K562 (cell line): Measurements from ENCODE around the gene CLASP2. TPM values are rescaled to one million over a fixed set of nuclear protein-coding genes. Genes with fewer than 3 reads are reported as not detected.

Experiments
- ATAC-seq: fragments of 200-7000 bp; cut with Tn5 transposase; 3 replicates; pipeline ENCODE4 v1.9.1; 2020; ENCODE audit warnings: moderate library complexity
- BruUV-seq: library from RNA; stranded (reverse); fragments of 400-500 nt; replicated peaks from 2 replicates; lab custom pipeline; 2021; lab: Mats Ljungman, UMichigan
- CTCF ChIA-PET: fragments of 300-600 bp; formaldehyde crosslinking; extraction: SDS; loops from one replicate; lab custom pipeline; 2021; ENCODE audit warnings: low intra/inter-chr PET ratio; lab: Yijun Ruan, JAX
- POLR2A ChIA-PET: fragments of 300-600, 350-650 bp; sonication (Branson Sonifier 250); formaldehyde crosslinking; extraction: SDS; loops from one replicate; lab custom pipeline; 2021; ENCODE audit warnings: antibody characterized with exemption, inconsistent platforms; lab: Yijun Ruan, JAX
- DNase-seq, 4 experiments: peaks; one replicate each; pipeline versions ENCODE4 v3.0.0 to v3.0.0-alpha.2; 2011 to 2018; ENCODE audit warnings: low spot score in 3 of 4, mixed read lengths in 3 of 4; ENCODE audit errors: extremely low read depth in 1 of 4
- FAIRE-seq: peaks from 2 replicates; lab custom pipeline; 2011; peaks lifted over from hg19 to GRCh38; lab: Jason Lieb, UNC
- H2AFZ ChIP-seq: 2 replicates; pipeline ENCODE4 v1.6.0; 2011; ENCODE audit warnings: low read depth, low read length, control low read depth, inconsistent platforms
- H3K27ac ChIP-seq: fragments of 200-600 bp; 3 replicates; pipeline ENCODE4 v1.8.0; 2011; ENCODE audit warnings: low read depth, mild to moderate bottlenecking, control low read depth, inconsistent platforms, low read length, moderate library complexity, mixed read lengths; ENCODE audit errors: extremely low read depth
- H3K27me3 ChIP-seq, 2 experiments: fragments of 300-600 bp in 1 of 2; 2 replicates in 1 of 2; 3 replicates in 1 of 2; pipeline versions ENCODE4 v1.6.0 to v1.8.0; 2011; ENCODE audit warnings: inconsistent platforms in 2 of 2, low read length in 2 of 2, mild to moderate bottlenecking in 1 of 2, mixed read lengths in 1 of 2, moderate library complexity in 1 of 2; ENCODE audit not compliant: control insufficient read depth in 2 of 2, insufficient read depth in 2 of 2
- H3K36me3 ChIP-seq: fragments of 300-600 bp; 3 replicates; pipeline ENCODE4 v1.8.0; 2011; ENCODE audit warnings: mild to moderate bottlenecking, low read length, inconsistent platforms; ENCODE audit not compliant: control insufficient read depth, insufficient read depth
- H3K4me1 ChIP-seq, 2 experiments: fragments of 200-600 bp in 1 of 2; replicated peaks in 1 of 2; 2 replicates in 1 of 2; 3 replicates in 1 of 2; pipeline versions ENCODE4 v1.5.1 to v1.8.0; 2011; ENCODE audit warnings: inconsistent platforms in 2 of 2, low read length in 2 of 2, mild to moderate bottlenecking in 1 of 2, mixed read lengths in 1 of 2, moderate library complexity in 1 of 2; ENCODE audit not compliant: control insufficient read depth in 2 of 2, insufficient read depth in 2 of 2
- H3K4me2 ChIP-seq: 2 replicates; pipeline ENCODE4 v1.6.1; 2011; ENCODE audit warnings: low read length, control low read depth, inconsistent platforms, mixed read lengths; ENCODE audit not compliant: insufficient read depth
- H3K4me3 ChIP-seq: fragments of 200-600 bp; sonication (generic), shearing (Covaris generic); 2 replicates; pipeline ENCODE4 v1.5.1; 2016; ENCODE audit warnings: control low read depth, inconsistent platforms
- H3K79me2 ChIP-seq: fragments of 200-600 bp; 3 replicates; pipeline ENCODE4 v1.8.0; 2011; ENCODE audit warnings: low read length, inconsistent platforms; ENCODE audit not compliant: control insufficient read depth, insufficient read depth
- H3K9ac ChIP-seq, 2 experiments: 2 replicates each; pipeline versions ENCODE4 v1.6.0 to v1.6.1; 2011; ENCODE audit warnings: low read depth in 2 of 2, low read length in 2 of 2, control low read depth in 1 of 2, inconsistent platforms in 1 of 2, mild to moderate bottlenecking in 1 of 2, mixed read lengths in 1 of 2; ENCODE audit not compliant: insufficient read depth in 1 of 2
- H3K9me1 ChIP-seq: one replicate; pipeline ENCODE4 v1.6.0; 2011; ENCODE audit warnings: inconsistent platforms, mild to moderate bottlenecking, low read length, moderate library complexity; ENCODE audit not compliant: control insufficient read depth, insufficient read depth
- H3K9me3 ChIP-seq: replicated peaks from 2 replicates; pipeline ENCODE4 v1.5.1; 2011; ENCODE audit warnings: low read depth, low read length, inconsistent platforms; ENCODE audit not compliant: control insufficient read depth, insufficient read depth
- H4K20me1 ChIP-seq: replicated peaks from 2 replicates; pipeline ENCODE4 v1.6.1; 2011; ENCODE audit warnings: low read length, inconsistent platforms, mixed read lengths; ENCODE audit not compliant: control insufficient read depth, insufficient read depth
- ARID3A ChIP-seq: IDR thresholded peaks from 2 replicates; pipeline ENCODE4 v1.6.1; 2012; ENCODE audit warnings: low read depth, low read length, improper control_type of control experiment, borderline replicate concordance
- ASH1L ChIP-seq: fragments of 450-650 bp; IDR thresholded peaks from 2 replicates; pipeline ENCODE4 v1.6.1; 2018; ENCODE audit warnings: borderline replicate concordance, mild to moderate bottlenecking, low read depth; ENCODE audit not compliant: partially characterized antibody
- BRF1 ChIP-seq: IDR thresholded peaks from 3 replicates; pipeline ENCODE4 v1.6.1; 2011; ENCODE audit warnings: borderline replicate concordance, mild to moderate bottlenecking; ENCODE audit not compliant: insufficient read length; ENCODE audit errors: extremely low read depth
- CBX3 ChIP-seq, 2 experiments: IDR thresholded peaks; 1 replicate in 1 of 2; 2 replicates in 1 of 2; pipeline ENCODE4 v1.6.1; 2012; ENCODE audit warnings: inconsistent platforms in 2 of 2, low read length in 2 of 2, borderline replicate concordance in 1 of 2, control low read depth in 1 of 2
- CHD1 ChIP-seq: fragments of 200-600 bp; sonication (generic); IDR thresholded peaks from one replicate; pipeline ENCODE4 v1.6.1; 2012; ENCODE audit warnings: mild to moderate bottlenecking, moderate library complexity, low read length, inconsistent platforms
- DPF2 ChIP-seq: fragments of 450-650 bp; IDR thresholded peaks from 2 replicates; pipeline ENCODE4 v1.6.1; 2016
- GMEB1 ChIP-seq: fragments of 250-450 bp; sonication (Bioruptor Pico); IDR thresholded peaks from 2 replicates; pipeline ENCODE4 v1.4.0; 2020; ENCODE audit warnings: mild to moderate bottlenecking
- HES1 ChIP-seq: fragments of 450-650 bp; IDR thresholded peaks from 2 replicates; pipeline ENCODE4 v1.6.1; 2016; ENCODE audit warnings: low read depth, mild to moderate bottlenecking, moderate library complexity
- KHSRP ChIP-seq: fragments of 450-650 bp; IDR thresholded peaks from 2 replicates; pipeline ENCODE4 v1.6.1; 2017
- MYBL2 ChIP-seq, 2 experiments: fragments of 450-650 bp in 1 of 2; sonication (generic) in 1 of 2; formaldehyde crosslinking in 1 of 2; IDR thresholded peaks; 2 replicates each; pipeline versions ENCODE4 v1.6.1 to v1.8.1; 2017 to 2022; ENCODE audit warnings: borderline replicate concordance in 1 of 2, inconsistent platforms in 1 of 2, low read depth in 1 of 2, mild to moderate bottlenecking in 1 of 2, missing genetic modification reagents in 1 of 2, moderate library complexity in 1 of 2
- NR2F6 ChIP-seq: fragments of 450-650 bp; formaldehyde crosslinking; IDR thresholded peaks from 2 replicates; pipeline ENCODE4 v1.4.0; 2020; ENCODE audit warnings: mild to moderate bottlenecking
- SMAD4 ChIP-seq: fragments of 250-450 bp; sonication (Bioruptor Pico); conservative IDR thresholded peaks from 2 replicates; pipeline ENCODE4 v1.8.0; 2021; ENCODE audit warnings: inconsistent platforms, mild to moderate bottlenecking, moderate library complexity
- THRA ChIP-seq: fragments of 450-650 bp; IDR thresholded peaks from 2 replicates; pipeline ENCODE4 v1.6.1; 2017; ENCODE audit warnings: mild to moderate bottlenecking, moderate library complexity
- ZKSCAN3 ChIP-seq: fragments of 250-450 bp; sonication (Bioruptor Pico); IDR thresholded peaks from 2 replicates; pipeline ENCODE4 v1.4.0; 2020
- ZNF263 ChIP-seq: sonication (generic); formaldehyde crosslinking; IDR thresholded peaks from 2 replicates; pipeline ENCODE4 v1.8.0; 2022; ENCODE audit warnings: mild to moderate bottlenecking, missing genetic modification reagents, borderline replicate concordance
- ZSCAN29 ChIP-seq: fragments of 450-650 bp; IDR thresholded peaks from 2 replicates; pipeline ENCODE4 v1.6.1; 2017
- WGBS: fragments of 100-300 bp; shearing (Covaris generic); methylation state at CpG from one replicate; pipeline ENCODE4 v1.1.6; 2016; ENCODE audit warnings: low coverage, mixed read lengths; ENCODE audit not compliant: insufficient coverage; ENCODE audit errors: missing lambda C conversion rate; 5-methylcytosine and 5-hydroxymethylcytosine counted together
- in situ Hi-C: fragments of 300-500 bp; cut with MboI; formaldehyde crosslinking; loops from 4 replicates; pipeline ENCODE4 v1.15.0; 2018; ENCODE audit warnings: inconsistent platforms, mixed read lengths
- intact Hi-C: fragments of 100-400 bp; cut with micrococcal nuclease; formaldehyde crosslinking; loops from 2 replicates; pipeline ENCODE4 v1.14.2; 2022
- polyA plus RNA-seq, 8 experiments: library from polyadenylated mRNA; depleted of rRNA in 4 of 8; stranded (reverse) in 5 of 8; unstranded in 3 of 8; fragments of >200 nt; fragmentation: Nextera tagmentation in 2 of 8; fragmentation: Illumina TruSeq in 1 of 8; extraction: Ambion mirVana in 2 of 8; extraction: Trizol in 1 of 8; gene quantifications; 2 replicates each; pipeline versions ENCODE4 v1.2.1 to v1.2.3, GENCODE V29; 2011 to 2014; ENCODE audit warnings: inconsistent platforms in 1 of 8, missing spikeins in 1 of 8
- total RNA-seq, 7 experiments: library from RNA; depleted of rRNA in 6 of 7; stranded (reverse); fragments of >200 nt in 6 of 7; fragmentation: Illumina TruSeq in 2 of 7; extraction: Trizol in 2 of 7; gene quantifications; 2 replicates each; pipeline versions ENCODE4 v1.2.1 to v1.2.3, GENCODE V29; 2011 to 2021; ENCODE audit warnings: low replicate concordance in 1 of 7

Gene CLASP2
- total and polyA plus RNA-seq, 9 of the 15 experiments (the other 6 are each of a cell fraction or from before 2014, with no cell fraction given): 13.5 to 107 (median 71.8) TPM

GRCh38 chr3:33648793-33649192, 69.3 kb downstream of the CLASP2 start:
- DNase-seq (peak in 2 of 4 experiments; percentile 20 to 32), FAIRE-seq (peak; percentile 67), ATAC-seq (peak; percentile 59)
- ChIA-PET POLR2A (interaction anchor here (1.7 kb wide), 2 partner anchors 11 to 17 kb away, joined by 5 to 12 read pairs; no protein-coding TSS in a partner anchor), CTCF (no interaction called here)
- Histone ChIP-seq H2AFZ (0 out of 2 replicates have a peak overlapping the region, but pooled peaks have one; percentile 5), H3K4me2 (no peak overlapping the region), H3K9me3 (no peaks in the 10 kb centered on the region), H3K9ac (no peak overlapping the region), H3K9me1 (no peaks in the 10 kb centered on the region), H3K4me1 (peaks cover 0 to 16% of the 10 kb centered on the region in 2 experiments; a peak in 2 of 5 replicates), H3K27me3 (no peaks in the 10 kb centered on the region), H3K36me3 (peaks cover 10% of the 10 kb centered on the region; the same call in 2 of the 3 replicates), H4K20me1 (0 out of 2 replicates have a peak, but pooled peaks cover 4% of the 10 kb centered on the region), H3K4me3 (no peak overlapping the region), H3K79me2 (peaks cover 48% of the 10 kb centered on the region), H3K27ac (peak overlapping the region; percentile 35; the same call in 1 of the 3 replicates)
- intact Hi-C loops: no loop called here
- no TSS peak for BruUV-seq
- in situ Hi-C loops: no loop called here
- WGBS: 9% methylated on average over 1 of the region's 1 CpG
- TF ChIP-seq CBX3 (IDR thresholded peaks at IDR 0.05; ENCODE audit: borderline replicate concordance in 1 of 2, low read length in 2 of 2) (peak in 1 of 2 experiments; percentile 29; a peak in 1 of 3 replicates), NR2F6 (CRISPR knock-in tag) (no peak), BRF1 (no peak), ZKSCAN3 (CRISPR knock-in tag) (no peak), ZSCAN29 (no peak), GMEB1 (CRISPR knock-in tag) (no peak), MYBL2 (IDR thresholded peaks at IDR 0.05; ENCODE audit: low read depth) (peak; percentile 81), MYBL2 (CRISPR knock-in tag; IDR thresholded peaks at IDR 0.05; ENCODE audit: borderline replicate concordance) (no peak), KHSRP (no peak), THRA (no peak), ASH1L (no peak), DPF2 (0 out of 2 replicates have a peak, but pooled peaks have one; percentile 21), ARID3A (no peak), HES1 (no peak), CHD1 (no peak), ZNF263 (no peak), SMAD4 (no peak)
